Measurements from ENCODE around the gene ZNF423. TPM values are rescaled to one million over a fixed set of nuclear protein-coding genes. Genes with fewer than 3 reads are reported as not detected.

Gene ZNF423
- total RNA-seq, 1 donor from 2014 or later = 8.4 TPM

GRCh38 chr16:49634235-49635008 lies 221.5 kb downstream of the ZNF423 start:
- no peak for ATAC-seq (ENCODE audit: poor library complexity)
- intact Hi-C loops (cut with DNase I) = no loop called here

DNA sequence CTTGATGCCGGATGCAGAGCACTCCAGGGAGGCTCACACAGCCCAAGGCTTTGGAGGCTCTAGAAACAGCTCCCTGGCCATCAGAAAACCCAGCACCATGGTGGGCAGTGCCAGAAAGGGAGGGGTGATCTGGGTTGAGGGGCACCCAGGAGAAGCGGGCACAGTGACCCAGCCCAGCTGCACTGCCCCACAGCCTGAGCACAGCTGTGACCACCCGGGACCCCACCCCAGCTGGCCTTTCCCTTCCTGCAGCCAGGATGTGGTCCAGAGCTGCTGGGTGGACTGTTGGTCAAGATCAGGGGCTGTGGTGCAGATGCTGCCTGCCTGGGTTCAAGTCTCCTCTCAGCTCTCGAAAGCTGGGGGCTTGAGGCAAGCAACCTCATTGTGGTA lies 223.1 kb downstream of the ZNF423 start:
- ATAC-seq (ENCODE audit: poor library complexity) (no peak), DNase-seq (no peak)
- intact Hi-C loops (cut with DNase I) = no loop called here

More at GRCh38 chr16:49634235-49635008, 221.5 kb downstream of the ZNF423 start:
- no peak for DNase-seq

DNA sequence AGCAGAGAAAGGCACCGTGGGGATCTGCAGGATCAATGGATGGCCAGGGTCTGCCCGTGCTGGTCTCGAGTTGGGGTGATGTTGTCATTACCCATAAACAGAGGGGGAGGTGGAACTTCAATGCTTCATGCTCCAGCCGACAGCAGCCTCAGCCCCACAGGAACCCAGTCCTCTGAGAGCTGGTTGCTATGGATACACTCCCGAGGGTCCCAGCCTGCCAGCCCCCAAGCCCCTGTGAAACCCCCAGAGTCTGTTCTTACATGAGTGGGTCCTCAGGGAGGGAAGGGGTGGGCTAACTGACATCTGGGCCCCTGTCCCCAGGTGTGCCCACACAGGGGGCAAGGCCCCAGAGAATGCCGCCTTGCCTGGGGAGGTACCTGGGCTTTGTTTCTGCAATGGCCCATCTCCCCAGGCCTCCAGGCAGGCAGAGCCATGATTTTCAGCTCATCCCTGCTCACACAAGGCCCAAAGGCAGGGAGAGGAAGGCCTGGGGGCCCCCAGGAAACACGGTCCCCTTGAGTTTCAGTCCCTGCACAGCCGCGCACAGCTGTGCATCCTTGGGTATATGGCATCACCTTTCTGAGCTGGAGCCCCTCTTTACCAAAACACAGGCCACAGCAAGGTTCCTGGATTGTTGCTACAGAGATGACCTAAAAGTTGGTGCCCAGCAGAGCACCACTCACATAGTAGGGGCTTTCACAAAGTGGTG lies 223.7 kb downstream of the ZNF423 start:
- no peak for ATAC-seq (ENCODE audit: poor library complexity)
- no peak for DNase-seq
- intact Hi-C loops (cut with DNase I) = no loop called here

GRCh38 chr16:49631187-49632041 lies 224.5 kb downstream of the ZNF423 start:
- DNase-seq (no peak), ATAC-seq (ENCODE audit: poor library complexity) (no peak)
- intact Hi-C loops (cut with DNase I) = no loop called here

- DNase-seq = no peak
- intact Hi-C loops (cut with DNase I) = no loop called here
- no peak for ATAC-seq (ENCODE audit: poor library complexity)
Measured at GRCh38 chr16:49630783-49631182, 225.1 kb downstream of the ZNF423 start.

DNA sequence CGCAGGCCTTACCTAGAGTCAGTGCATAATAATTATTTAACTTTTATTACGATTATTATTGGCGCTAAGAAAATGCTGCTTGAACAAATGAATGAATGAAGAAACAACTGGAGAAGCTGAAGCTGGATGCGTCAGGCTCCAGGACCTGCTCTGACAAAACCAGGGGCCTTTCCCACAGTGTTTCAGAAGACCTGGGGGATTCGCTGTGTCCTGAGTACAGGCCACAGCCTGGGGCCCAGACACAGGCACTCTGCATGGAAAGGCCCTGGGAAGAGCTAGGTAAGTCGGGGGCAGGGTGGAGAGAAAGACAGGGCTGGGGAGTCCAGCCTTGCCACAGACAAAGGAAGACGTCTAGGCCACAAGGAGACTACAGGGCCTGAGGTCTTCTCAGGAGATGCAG lies 226.1 kb downstream of the ZNF423 start:
- ATAC-seq (ENCODE audit: poor library complexity) (no peak), DNase-seq (no peak)
- intact Hi-C loops (cut with DNase I) = no loop called here

DNA sequence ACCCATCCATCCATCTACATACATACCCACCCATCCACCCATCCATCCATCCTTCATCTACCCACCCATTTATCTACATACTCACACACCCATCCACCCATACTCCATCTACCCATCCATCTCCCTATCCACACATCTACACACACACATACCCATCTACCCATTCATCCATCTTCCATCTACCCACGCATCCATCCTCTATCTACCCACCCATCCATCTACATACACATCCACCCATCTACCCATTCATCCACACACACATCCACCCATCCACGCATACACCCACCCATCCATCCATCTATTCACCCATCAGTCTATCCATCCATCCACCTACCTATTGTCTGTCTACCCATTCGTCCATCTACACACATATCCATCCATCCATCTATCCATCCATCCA lies 227.8 kb downstream of the ZNF423 start:
- DNase-seq (no peak), ATAC-seq (ENCODE audit: poor library complexity) (no peak)
- intact Hi-C loops (cut with DNase I) = no loop called here

GRCh38 chr16:49625311-49626065 lies 230.4 kb downstream of the ZNF423 start:
- no peak for ATAC-seq (ENCODE audit: poor library complexity)
- intact Hi-C loops (cut with DNase I) = no loop called here
- no peak for DNase-seq

DNA sequence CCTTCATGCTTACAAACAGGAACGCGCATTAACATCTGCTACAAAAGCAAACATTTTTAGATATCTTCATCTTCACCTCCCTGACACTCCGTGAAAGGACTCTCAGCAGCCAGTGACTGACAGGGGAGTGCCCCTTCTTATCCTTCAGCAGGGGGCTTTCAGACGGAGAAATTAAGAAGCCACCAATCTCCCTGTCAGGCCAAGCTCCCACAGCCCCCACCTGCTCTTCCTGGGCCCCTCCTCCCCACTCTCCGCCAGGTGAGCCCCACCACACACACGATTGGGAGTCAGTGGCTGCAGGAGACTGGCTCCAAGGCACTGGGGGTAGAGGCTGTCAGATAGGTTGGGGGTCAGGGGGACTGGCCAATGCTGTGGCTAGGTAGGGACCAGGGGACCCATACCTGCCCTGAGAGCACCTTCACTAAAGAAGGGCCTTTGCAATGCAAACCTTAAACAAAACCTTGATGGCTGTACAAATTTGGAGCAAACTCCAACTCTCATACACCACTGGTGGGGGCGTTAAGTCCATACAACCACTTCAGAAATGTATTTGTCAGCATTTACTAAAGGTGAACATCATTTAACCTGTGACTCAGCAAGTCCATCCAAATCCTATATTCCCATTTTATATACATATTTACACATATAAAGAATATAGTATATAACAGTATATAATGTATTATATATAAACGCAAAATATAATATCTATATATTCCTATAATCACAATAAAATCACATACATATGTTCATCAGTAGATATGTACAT lies 232.2 kb downstream of the ZNF423 start:
- ATAC-seq (ENCODE audit: poor library complexity) (no peak), DNase-seq (no peak)
- intact Hi-C loops (cut with DNase I) = no loop called here

- intact Hi-C loops (cut with DNase I) = no loop called here
- DNase-seq (no peak), ATAC-seq (ENCODE audit: poor library complexity) (no peak)
Measured at GRCh38 chr16:49622421-49623402, 233.2 kb downstream of the ZNF423 start.

- ATAC-seq (ENCODE audit: poor library complexity) (no peak), DNase-seq (no peak)
- intact Hi-C loops (cut with DNase I) = no loop called here
Measured at GRCh38 chr16:49622084-49622390, 233.9 kb downstream of the ZNF423 start.

- ATAC-seq (ENCODE audit: poor library complexity) = no peak
- DNase-seq = no peak
- intact Hi-C loops (cut with DNase I) = no loop called here
Measured at GRCh38 chr16:49621241-49622083, 234.4 kb downstream of the ZNF423 start.

DNA sequence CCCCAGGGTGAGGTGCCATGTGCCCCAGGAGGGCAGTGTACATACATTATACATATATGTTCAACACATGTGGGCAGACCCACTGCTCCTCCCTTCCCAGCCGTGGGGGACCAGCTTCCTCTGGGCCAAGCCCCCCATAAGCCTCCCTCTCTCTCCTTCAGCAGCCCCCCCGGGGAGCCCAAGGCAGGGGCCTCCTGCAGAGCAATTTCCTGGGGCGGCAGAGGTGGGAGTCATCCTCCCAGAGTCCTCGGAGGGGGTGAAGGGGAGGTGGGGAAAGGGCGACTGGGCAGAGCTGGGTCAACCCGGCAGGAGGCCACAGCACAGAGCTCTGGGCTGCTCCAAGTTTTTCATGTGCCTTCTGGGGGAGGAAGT lies 235.1 kb downstream of the ZNF423 start:
- DNase-seq (no peak), ATAC-seq (ENCODE audit: poor library complexity) (peak; percentile 38)
- intact Hi-C loops (cut with DNase I) = no loop called here

DNA sequence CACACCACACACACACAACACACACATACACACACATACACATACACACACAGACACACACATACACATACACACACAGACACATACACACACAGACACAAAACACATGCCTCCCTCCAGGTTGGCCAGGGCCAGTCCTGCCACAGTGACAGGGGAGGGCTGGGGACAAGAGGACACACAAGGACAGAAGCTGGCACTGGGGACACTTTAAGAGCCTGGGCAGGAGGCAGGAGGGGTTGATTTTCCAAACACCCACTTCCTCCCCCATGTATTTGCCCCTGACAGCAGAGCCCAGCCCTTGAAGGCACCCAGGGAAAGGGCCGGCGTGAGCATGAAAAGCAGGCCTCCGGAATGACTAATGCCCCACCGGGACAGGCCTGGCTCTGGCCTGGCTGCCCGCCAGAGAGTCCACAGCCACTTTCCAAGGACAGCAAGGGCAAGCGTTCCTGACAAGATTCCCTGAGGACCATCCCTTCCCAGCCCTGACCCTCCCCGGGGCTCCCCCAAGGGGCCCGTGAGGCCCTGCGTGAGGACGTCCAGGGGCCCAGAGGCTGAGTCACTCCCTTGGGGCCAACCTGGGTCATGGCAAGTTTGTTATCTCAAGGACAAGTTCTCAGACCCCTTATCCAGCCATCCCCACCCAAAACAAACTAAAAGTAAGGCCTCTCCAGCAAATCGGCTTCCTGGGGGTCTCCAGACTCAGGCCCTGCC lies 235.6 kb downstream of the ZNF423 start:
- peak; percentile 91 for ATAC-seq (ENCODE audit: poor library complexity)

DNA sequence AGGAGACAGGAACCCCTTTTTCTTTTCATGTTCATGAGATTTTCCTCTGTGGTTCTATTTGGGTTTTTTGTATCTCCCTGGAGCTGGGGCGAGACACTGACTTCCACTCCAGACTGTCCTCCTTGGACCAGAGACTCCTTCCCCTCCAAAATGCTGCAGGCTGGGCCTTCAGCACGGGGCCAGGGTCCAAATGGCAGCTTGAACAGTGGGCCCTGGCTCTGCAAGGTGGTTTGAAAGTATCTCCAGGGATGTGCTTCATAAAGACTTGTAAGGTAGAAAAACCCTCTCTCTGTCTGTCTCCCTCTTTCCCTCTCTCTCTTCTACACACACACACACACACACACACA lies 236.1 kb downstream of the ZNF423 start:
- ATAC-seq (ENCODE audit: poor library complexity) (peak; percentile 4), DNase-seq (no peak)
- intact Hi-C loops (cut with DNase I) = no loop called here

More for the DNA sequence above, 235.6 kb downstream of the ZNF423 start:
- intact Hi-C loops (cut with DNase I) = no loop called here
- DNase-seq = peak; percentile 91

DNA sequence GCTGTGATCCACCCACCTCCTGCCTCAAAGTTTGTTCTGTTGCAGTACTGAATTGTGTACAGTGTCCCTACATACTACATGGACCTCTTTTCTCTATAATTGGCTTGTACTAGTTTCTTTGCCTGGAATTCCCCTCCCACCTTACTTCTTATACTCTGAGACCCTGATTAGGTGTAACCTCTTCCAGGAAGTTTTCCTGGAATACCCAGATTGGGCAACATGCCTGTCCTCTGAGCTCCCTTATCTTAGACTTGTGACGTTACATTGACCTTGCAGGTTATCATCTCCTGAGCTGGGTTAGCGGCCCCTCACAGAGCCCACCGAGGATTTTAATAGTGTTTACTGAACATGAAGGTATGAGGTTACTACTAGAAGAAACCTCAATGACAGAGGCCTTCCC lies 237.0 kb downstream of the ZNF423 start:
- intact Hi-C loops (cut with DNase I) = no loop called here
- ATAC-seq (ENCODE audit: poor library complexity) (no peak), DNase-seq (no peak)
